Activated naive CD8-positive, alpha-beta T cell treated with anti-CD3 and anti-CD28 coated beads for 36 hours (primary cell): ENCODE results near the gene SKAP1. TPM values are rescaled to one million over a fixed set of nuclear protein-coding genes. Genes with fewer than 3 reads are reported as not detected.

Source experiments
- DNase-seq: peaks from one replicate; pipeline ENCODE4 v3.0.0; 2021
- H3K27ac Mint-ChIP-seq: one replicate; pipeline ENCODE4 v1.8.0; 2022; ENCODE audit warnings: mild to moderate bottlenecking, moderate library complexity, mixed read lengths
- H3K27me3 Mint-ChIP-seq: one replicate; pipeline ENCODE4 v1.8.0; 2022; ENCODE audit warnings: mild to moderate bottlenecking, mixed read lengths
- H3K36me3 Mint-ChIP-seq: one replicate; pipeline ENCODE4 v1.8.0; 2021; ENCODE audit warnings: mild to moderate bottlenecking, mixed read lengths
- H3K4me1 Mint-ChIP-seq: one replicate; pipeline ENCODE4 v1.8.0; 2021; ENCODE audit warnings: mixed read lengths
- H3K4me3 Mint-ChIP-seq: one replicate; pipeline ENCODE4 v1.8.0; 2022; ENCODE audit warnings: mild to moderate bottlenecking, moderate library complexity, mixed read lengths
- H3K9me3 Mint-ChIP-seq: one replicate; pipeline ENCODE4 v1.8.0; 2022; ENCODE audit warnings: mixed read lengths
- total RNA-seq, 2 experiments: library from RNA; stranded (reverse); gene quantifications; one replicate each; pipeline ENCODE4 v1.2.3, GENCODE V29; 2021

Gene SKAP1
- total RNA-seq, 2 experiments from 2014 or later, result 54.2 to 55.4 TPM

- Mint-ChIP-seq H3K27ac (no peak overlapping the region), H3K36me3 (peaks cover 4% of the 10 kb centered on the region), H3K27me3 (no peaks in the 10 kb centered on the region), H3K4me3 (no peak overlapping the region), H3K9me3 (no peaks in the 10 kb centered on the region), H3K4me1 (peaks cover 13% of the 10 kb centered on the region)
- DNase-seq, result no peak
Measured at GRCh38 chr17:48314716-48315115, 115.3 kb downstream of the SKAP1 start.

GRCh38 chr17:48313096-48313755 is 116.8 kb downstream of the SKAP1 start:
- DNase-seq, result no peak
- Mint-ChIP-seq H3K27ac (no peak overlapping the region), H3K36me3 (peaks cover 4% of the 10 kb centered on the region), H3K4me1 (peaks cover 20% of the 10 kb centered on the region), H3K9me3 (no peaks in the 10 kb centered on the region), H3K27me3 (no peaks in the 10 kb centered on the region), H3K4me3 (no peak overlapping the region)

GRCh38 chr17:48311324-48311723 is 118.7 kb downstream of the SKAP1 start:
- Mint-ChIP-seq H3K4me3 (no peak overlapping the region), H3K36me3 (peaks cover 3% of the 10 kb centered on the region), H3K4me1 (peaks cover 27% of the 10 kb centered on the region), H3K27ac (no peak overlapping the region), H3K27me3 (no peaks in the 10 kb centered on the region), H3K9me3 (no peaks in the 10 kb centered on the region)
- DNase-seq, result no peak

- H3K27ac Mint-ChIP-seq, result no peak overlapping the region
- no peak for DNase-seq
- no peaks in the 10 kb centered on the region for H3K27me3 Mint-ChIP-seq
- peaks cover 8% of the 10 kb centered on the region for H3K36me3 Mint-ChIP-seq
- H3K4me1 Mint-ChIP-seq, result peaks cover 25% of the 10 kb centered on the region
- no peak overlapping the region for H3K4me3 Mint-ChIP-seq
- no peaks in the 10 kb centered on the region for H3K9me3 Mint-ChIP-seq
Measured at GRCh38 chr17:48310748-48311213, 119.2 kb downstream of the SKAP1 start.

GRCh38 chr17:48308581-48308980 is 121.4 kb downstream of the SKAP1 start:
- H3K4me1 Mint-ChIP-seq, result peaks cover 24% of the 10 kb centered on the region
- H3K27me3 Mint-ChIP-seq, result no peaks in the 10 kb centered on the region
- no peak for DNase-seq
- H3K4me3 Mint-ChIP-seq, result no peak overlapping the region
- H3K9me3 Mint-ChIP-seq, result no peaks in the 10 kb centered on the region
- peaks cover 13% of the 10 kb centered on the region for H3K36me3 Mint-ChIP-seq
- no peak overlapping the region for H3K27ac Mint-ChIP-seq

GRCh38 chr17:48307814-48308411 is 122.1 kb downstream of the SKAP1 start:
- peak; percentile 28 for DNase-seq
- peaks cover 13% of the 10 kb centered on the region for H3K36me3 Mint-ChIP-seq
- H3K4me1 Mint-ChIP-seq, result peaks cover 20% of the 10 kb centered on the region
- no peaks in the 10 kb centered on the region for H3K27me3 Mint-ChIP-seq
- H3K4me3 Mint-ChIP-seq, result no peak overlapping the region
- H3K9me3 Mint-ChIP-seq, result no peaks in the 10 kb centered on the region
- no peak overlapping the region for H3K27ac Mint-ChIP-seq

DNA sequence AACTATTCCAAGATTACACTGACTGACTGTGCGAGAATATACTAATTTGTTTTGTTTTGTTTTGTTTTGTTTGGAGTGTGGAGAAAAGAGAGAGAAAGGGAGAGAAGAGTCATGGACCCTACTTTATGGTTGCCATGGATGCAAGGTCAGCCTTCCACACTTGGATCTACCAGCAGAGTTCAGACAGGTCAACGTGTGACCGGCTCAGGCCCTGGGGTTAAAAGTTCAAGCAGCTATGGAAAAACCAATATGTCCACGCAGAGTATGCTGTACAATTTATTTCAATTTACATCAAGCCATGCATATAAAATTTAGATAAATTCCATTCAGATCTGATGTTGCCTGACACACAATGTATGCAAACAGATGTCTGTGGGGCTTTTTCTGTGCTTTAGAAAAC is 122.8 kb downstream of the SKAP1 start:
- peaks cover 13% of the 10 kb centered on the region for H3K36me3 Mint-ChIP-seq
- H3K4me3 Mint-ChIP-seq, result no peak overlapping the region
- no peak overlapping the region for H3K27ac Mint-ChIP-seq
- H3K4me1 Mint-ChIP-seq, result peaks cover 24% of the 10 kb centered on the region
- no peaks in the 10 kb centered on the region for H3K9me3 Mint-ChIP-seq
- no peaks in the 10 kb centered on the region for H3K27me3 Mint-ChIP-seq
- no peak for DNase-seq

- Mint-ChIP-seq H3K36me3 (peaks cover 18% of the 10 kb centered on the region), H3K4me1 (peaks cover 47% of the 10 kb centered on the region), H3K9me3 (no peaks in the 10 kb centered on the region), H3K4me3 (no peak overlapping the region), H3K27me3 (no peaks in the 10 kb centered on the region), H3K27ac (peak overlapping the region; percentile 32)
- no peak for DNase-seq
Measured at GRCh38 chr17:48301002-48301401, 129.0 kb downstream of the SKAP1 start.

DNA sequence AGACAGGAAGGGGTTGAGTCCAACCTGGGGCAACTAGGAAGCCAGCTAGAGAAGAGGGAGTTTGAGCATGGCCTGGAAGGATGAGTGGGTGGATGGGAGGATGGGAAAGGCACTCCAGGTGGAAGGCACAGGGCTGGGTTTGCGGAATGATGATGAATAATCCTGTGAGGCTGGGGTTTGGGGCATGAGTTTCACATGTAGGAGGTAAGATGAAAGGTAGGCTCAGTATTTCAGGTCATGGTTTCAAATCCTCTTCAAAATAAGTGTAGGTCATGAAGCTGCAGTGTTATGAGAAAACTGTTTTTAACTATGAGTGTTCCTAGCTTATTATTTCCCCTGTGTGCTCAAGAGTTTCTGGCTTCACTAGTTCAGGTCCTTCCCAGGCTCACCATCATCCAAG is 130.3 kb downstream of the SKAP1 start:
- H3K4me3 Mint-ChIP-seq, result no peak overlapping the region
- no peak for DNase-seq

GRCh38 chr17:48297825-48298224 is 132.2 kb downstream of the SKAP1 start:
- Mint-ChIP-seq H3K27me3 (no peaks in the 10 kb centered on the region), H3K4me3 (no peak overlapping the region), H3K27ac (peak overlapping the region; percentile 50), H3K4me1 (peaks cover 67% of the 10 kb centered on the region), H3K36me3 (peaks cover 10% of the 10 kb centered on the region), H3K9me3 (no peaks in the 10 kb centered on the region)
- DNase-seq, result no peak

More for the DNA sequence above, 130.3 kb downstream of the SKAP1 start:
- Mint-ChIP-seq H3K27me3 (no peaks in the 10 kb centered on the region), H3K4me1 (peaks cover 57% of the 10 kb centered on the region), H3K27ac (peak overlapping the region; percentile 44), H3K9me3 (no peaks in the 10 kb centered on the region), H3K36me3 (peaks cover 10% of the 10 kb centered on the region)

- no peak for DNase-seq
- Mint-ChIP-seq H3K4me3 (no peak overlapping the region), H3K9me3 (no peaks in the 10 kb centered on the region), H3K36me3 (peaks cover 10% of the 10 kb centered on the region), H3K27me3 (no peaks in the 10 kb centered on the region), H3K4me1 (peaks cover 62% of the 10 kb centered on the region), H3K27ac (peak overlapping the region; percentile 97)
Measured at GRCh38 chr17:48296453-48296852, 133.6 kb downstream of the SKAP1 start.

GRCh38 chr17:48295362-48296288 is 134.4 kb downstream of the SKAP1 start:
- no peak for DNase-seq
- Mint-ChIP-seq H3K4me3 (peak overlapping the region; percentile 81), H3K9me3 (no peaks in the 10 kb centered on the region), H3K4me1 (peaks cover 58% of the 10 kb centered on the region), H3K36me3 (peaks cover 13% of the 10 kb centered on the region), H3K27ac (peak overlapping the region; percentile 97), H3K27me3 (no peaks in the 10 kb centered on the region)

DNA sequence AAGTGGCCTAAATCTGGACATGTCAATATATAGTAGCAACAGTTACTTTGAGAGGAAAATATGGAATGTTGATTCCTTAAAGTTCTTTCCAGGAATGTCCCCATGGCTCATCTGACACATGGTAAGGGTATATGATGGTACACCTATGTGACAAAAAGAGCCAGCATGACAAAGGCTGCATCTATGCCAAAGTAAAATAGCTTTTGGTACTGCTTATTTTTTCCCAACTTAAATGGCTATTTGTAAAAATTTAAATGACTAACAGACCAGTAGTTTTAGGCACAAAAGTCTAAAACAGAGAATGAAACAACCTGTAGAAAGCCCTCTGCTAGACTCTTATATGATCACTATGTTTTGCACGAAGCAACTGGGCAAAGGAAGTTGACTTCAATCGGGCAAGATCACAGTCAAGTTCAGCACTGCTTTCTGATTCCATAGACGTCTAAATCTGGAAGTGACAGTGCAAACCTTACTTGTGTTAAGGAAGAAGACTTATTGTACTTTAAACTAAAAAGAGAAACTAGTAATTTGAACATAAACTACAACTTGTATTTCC is 135.1 kb downstream of the SKAP1 start:
- H3K36me3 Mint-ChIP-seq, result peaks cover 14% of the 10 kb centered on the region
- peak overlapping the region; percentile 81 for H3K4me3 Mint-ChIP-seq
- H3K27ac Mint-ChIP-seq, result peak overlapping the region; percentile 97
- no peaks in the 10 kb centered on the region for H3K9me3 Mint-ChIP-seq
- DNase-seq, result no peak
- H3K4me1 Mint-ChIP-seq, result peaks cover 52% of the 10 kb centered on the region
- no peaks in the 10 kb centered on the region for H3K27me3 Mint-ChIP-seq

GRCh38 chr17:48294020-48294805 is 135.8 kb downstream of the SKAP1 start:
- Mint-ChIP-seq H3K27me3 (no peaks in the 10 kb centered on the region), H3K9me3 (no peaks in the 10 kb centered on the region), H3K36me3 (peaks cover 8% of the 10 kb centered on the region), H3K4me3 (peak overlapping the region; percentile 81), H3K27ac (peak overlapping the region; percentile 97), H3K4me1 (peaks cover 45% of the 10 kb centered on the region)
- no peak for DNase-seq
